ENCODE measurements around the gene PALD1. TPM values are rescaled to one million over a fixed set of nuclear protein-coding genes. Genes with fewer than 3 reads are reported as not detected.
A peak's percentile ranks its signal among the peaks of the same experiment; 100 is the strongest.

Gene PALD1
- total and polyA plus RNA-seq, 2 of the 4 experiments (the other 2 are of a cell fraction): 0.12 to 0.18 TPM

DNA sequence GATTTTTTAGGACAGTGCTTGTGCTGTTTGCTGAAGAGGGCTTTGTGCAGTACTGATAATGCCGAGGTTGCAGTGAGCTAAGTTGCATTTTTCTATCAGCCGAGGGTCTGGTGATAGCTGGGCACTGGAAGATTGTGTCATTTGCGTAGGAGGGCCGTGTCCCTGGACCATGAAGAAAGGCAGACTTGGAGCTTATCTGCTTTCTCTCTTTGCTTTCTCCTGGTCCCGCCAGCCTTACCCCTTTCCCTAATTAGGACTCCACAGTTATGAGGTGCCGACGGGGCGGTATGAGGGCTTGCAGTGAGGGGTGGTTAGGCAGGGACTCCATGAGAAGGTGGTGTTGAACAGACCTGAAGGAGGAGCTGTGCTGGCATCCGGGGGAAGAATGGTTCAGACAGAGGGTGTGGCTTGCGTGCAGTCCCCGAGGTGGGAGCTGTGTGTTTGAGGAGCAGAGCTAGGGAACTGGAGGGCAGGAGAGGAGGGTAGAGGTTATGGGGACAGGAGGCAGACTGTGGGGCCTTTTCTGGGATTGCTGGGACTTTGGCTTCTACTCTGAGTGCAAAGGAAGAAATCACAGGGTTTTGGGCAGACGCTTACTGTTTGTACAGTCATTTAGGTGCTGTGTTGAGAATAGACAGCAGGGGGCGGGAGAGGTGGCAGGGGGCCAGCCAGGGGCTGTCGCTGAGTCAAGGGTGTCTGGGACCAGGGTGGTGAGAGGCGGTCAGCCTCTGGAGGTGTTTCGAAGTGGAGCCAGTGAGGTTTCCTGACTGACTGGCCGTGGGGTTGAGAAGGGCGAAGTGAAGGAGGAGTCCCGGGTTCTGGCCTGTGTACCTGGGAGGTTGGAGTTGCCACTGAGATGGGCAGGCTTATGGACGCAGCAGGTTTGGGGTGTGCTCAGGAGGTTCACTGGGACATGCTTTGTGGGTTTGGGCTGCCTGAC is 80.6 kb downstream of the PALD1 start:
- Histone ChIP-seq H3K9me1 (ENCODE audit: insufficient read depth, low read length) (no peaks in the 10 kb centered on the region), H3K27me3 (ENCODE audit: control insufficient read depth, insufficient read depth, low read length) (peaks cover 11% of the 10 kb centered on the region), H2AK5ac (ENCODE audit: low read depth, low read length) (no peak overlapping the region), H3K4me2 (ENCODE audit: low read depth, low read length) (peak overlapping the region; percentile 11; the same call in 1 of the 2 replicates), H2BK5ac (ENCODE audit: low read depth, low read length, poor library complexity, severe bottlenecking) (no peak overlapping the region), H3K18ac (ENCODE audit: low read depth, low read length) (no peak overlapping the region), H3K14ac (replicated peaks; ENCODE audit: low read depth, low read length) (0 out of 2 replicates have a peak overlapping the region, but pooled peaks have one; percentile 35), H3K9ac (ENCODE audit: low read depth, low read length) (no peak overlapping the region), H4K8ac (ENCODE audit: low read depth in 2 of 2, low read length in 2 of 2) (no peak overlapping the region; a peak in 1 of 4 replicates), H3K4ac (ENCODE audit: low read depth, low read length) (no peak overlapping the region; the same call in 1 of the 2 replicates), H3K27ac (ENCODE audit: insufficient read depth, low read length) (no peak overlapping the region), H4K5ac (ENCODE audit: low read depth, low read length) (no peak overlapping the region; the same call in 1 of the 2 replicates), H2AFZ (replicated peaks; ENCODE audit: low read length, poor library complexity) (peak overlapping the region; percentile 81), H3K4me1 (ENCODE audit: control insufficient read depth, insufficient read depth, low read length) (peaks cover 3% of the 10 kb centered on the region; the same call in 1 of the 2 replicates), H4K20me1 (ENCODE audit: insufficient read depth, low read length) (no peaks in the 10 kb centered on the region), H3K56ac (ENCODE audit: extremely low read depth, insufficient read depth, low read length) (no peak overlapping the region), H3K23ac (ENCODE audit: low read depth, low read length) (no peak overlapping the region), H4K91ac (ENCODE audit: insufficient read depth, low read depth, low read length) (no peak overlapping the region), H2BK20ac (ENCODE audit: low read depth, low read length) (no peak overlapping the region; the same call in 1 of the 2 replicates), H2BK15ac (ENCODE audit: low read depth, low read length) (no peak overlapping the region), H2BK120ac (ENCODE audit: low read depth, low read length) (no peak overlapping the region), H3K9me3 (ENCODE audit: control insufficient read depth, insufficient read depth, low read length) (no peaks in the 10 kb centered on the region), H3K36me3 (ENCODE audit: control insufficient read depth, insufficient read depth, low read length) (no peaks in the 10 kb centered on the region), H2AK9ac (replicated peaks; ENCODE audit: low read depth, low read length, poor library complexity) (peak overlapping the region; percentile 61), H3K4me3 (ENCODE audit: insufficient read depth, low read depth, low read length) (no peak overlapping the region), H3K79me1 (ENCODE audit: low read depth in 1 of 2, low read length in 2 of 2) (no peaks in the 10 kb centered on the region)
- intact Hi-C loops (cut with micrococcal nuclease): loop anchor here (1.0 kb wide), 1 partner anchor 200 kb away; no protein-coding TSS in a partner anchor
- BruUV-seq (replicated peaks): no TSS peak
- ATAC-seq (ENCODE audit: low read depth): peak; percentile 78
- dilution Hi-C loops (cut with HindIII; ENCODE audit: low sequenced_read_pairs, unreplicated experiment): no loop called here
- WGBS, 2 experiments (ENCODE audit: extremely low coverage in 2 of 2, insufficient read length in 1 of 2): 65% methylated on average over 8 of the region's 20 CpGs; no CpG with 5 or more reads in 1 of the 2 experiments
- peak; percentile 34 for DNase-seq
- in situ Hi-C loops (cut with MboI; ENCODE audit: low sequenced_read_pairs): no loop called here
- ChIA-PET CTCF (interaction anchor here (0.6 kb wide), 1 partner anchor 42 kb away, joined by 5 read pairs; no protein-coding TSS in a partner anchor), POLR2A (ENCODE audit: unreplicated experiment) (no interaction called here)
- TF ChIP-seq RFX5 (IDR thresholded peaks at IDR 0.05; ENCODE audit: low read depth, low read length) (no peak), NFE2L2 (IDR thresholded peaks at IDR 0.05; ENCODE audit: low read depth, low read length) (no peak), FOS (IDR thresholded peaks at IDR 0.05; ENCODE audit: low read depth, low read length) (no peak), POLR2A (IDR thresholded peaks at IDR 0.05; ENCODE audit: low read depth, low read length) (no peak), BHLHE40 (IDR thresholded peaks at IDR 0.05; ENCODE audit: low read depth, low read length) (no peak), SMC3 (IDR thresholded peaks at IDR 0.05; ENCODE audit: low read depth, low read length) (peak; percentile 74), RCOR1 (IDR thresholded peaks at IDR 0.05; ENCODE audit: insufficient replicate concordance, low read length) (no peak), CHD1 (IDR thresholded peaks at IDR 0.05; ENCODE audit: low read depth, low read length) (no peak), RAD21 (IDR thresholded peaks at IDR 0.05; ENCODE audit: low read length) (peak; percentile 55), MAZ (IDR thresholded peaks at IDR 0.05; ENCODE audit: borderline replicate concordance, low read depth, low read length) (no peak), MAFK (IDR thresholded peaks at IDR 0.05; ENCODE audit: low read depth, low read length) (no peak)
- TF ChIP-seq, protein P1, sequence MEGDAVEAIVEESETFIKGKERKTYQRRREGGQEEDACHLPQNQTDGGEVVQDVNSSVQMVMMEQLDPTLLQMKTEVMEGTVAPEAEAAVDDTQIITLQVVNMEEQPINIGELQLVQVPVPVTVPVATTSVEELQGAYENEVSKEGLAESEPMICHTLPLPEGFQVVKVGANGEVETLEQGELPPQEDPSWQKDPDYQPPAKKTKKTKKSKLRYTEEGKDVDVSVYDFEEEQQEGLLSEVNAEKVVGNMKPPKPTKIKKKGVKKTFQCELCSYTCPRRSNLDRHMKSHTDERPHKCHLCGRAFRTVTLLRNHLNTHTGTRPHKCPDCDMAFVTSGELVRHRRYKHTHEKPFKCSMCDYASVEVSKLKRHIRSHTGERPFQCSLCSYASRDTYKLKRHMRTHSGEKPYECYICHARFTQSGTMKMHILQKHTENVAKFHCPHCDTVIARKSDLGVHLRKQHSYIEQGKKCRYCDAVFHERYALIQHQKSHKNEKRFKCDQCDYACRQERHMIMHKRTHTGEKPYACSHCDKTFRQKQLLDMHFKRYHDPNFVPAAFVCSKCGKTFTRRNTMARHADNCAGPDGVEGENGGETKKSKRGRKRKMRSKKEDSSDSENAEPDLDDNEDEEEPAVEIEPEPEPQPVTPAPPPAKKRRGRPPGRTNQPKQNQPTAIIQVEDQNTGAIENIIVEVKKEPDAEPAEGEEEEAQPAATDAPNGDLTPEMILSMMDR (conservative IDR thresholded peaks at IDR 0.05; ENCODE audit: low read depth, low read length): peak; percentile 58
- TF ChIP-seq, protein P2, sequence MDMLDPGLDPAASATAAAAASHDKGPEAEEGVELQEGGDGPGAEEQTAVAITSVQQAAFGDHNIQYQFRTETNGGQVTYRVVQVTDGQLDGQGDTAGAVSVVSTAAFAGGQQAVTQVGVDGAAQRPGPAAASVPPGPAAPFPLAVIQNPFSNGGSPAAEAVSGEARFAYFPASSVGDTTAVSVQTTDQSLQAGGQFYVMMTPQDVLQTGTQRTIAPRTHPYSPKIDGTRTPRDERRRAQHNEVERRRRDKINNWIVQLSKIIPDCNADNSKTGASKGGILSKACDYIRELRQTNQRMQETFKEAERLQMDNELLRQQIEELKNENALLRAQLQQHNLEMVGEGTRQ (IDR thresholded peaks at IDR 0.05; ENCODE audit: low read depth, low read length): no peak

Measured in IMR-90 (cell line).